Cardiac septum (tissue), 1 donor: ENCODE data around the gene VPS37C. TPM values are rescaled to one million over a fixed set of nuclear protein-coding genes. Genes with fewer than 3 reads are reported as not detected.

Experiments
- DNase-seq: peaks from one replicate; pipeline ENCODE4 v3.0.0-alpha.2; 2020; ENCODE audit warnings: low spot score
- intact Hi-C: fragments of 100-400 bp; cut with DNase I; formaldehyde crosslinking; loops from one replicate; pipeline ENCODE4 v1.14.0; 2022
- total RNA-seq: library from RNA; stranded (reverse); fragmentation: NEBNext Ultra II Directional; extraction: Animal tissue kit (Norgen Biotek cat#: 25700); gene quantifications from one replicate; pipeline ENCODE4 v1.2.1, GENCODE V29; 2021
- donor health status: DM: no; HTN: no; CAD: no.

Gene VPS37C
- total RNA-seq, 1 donor from 2014 or later: 19.6 TPM

GRCh38 chr11:61160487-61161189 lies 588 bp downstream of the VPS37C start:
- DNase-seq: no peak
- intact Hi-C loops: loop anchor here (10.0 kb wide), 1 partner anchor 316 kb away; the partner anchor contains the start of gene CCDC86

- intact Hi-C loops: no loop called here
- DNase-seq: no peak
These were observed 2.4 kb downstream of the VPS37C start for GRCh38 chr11:61158691-61159381.

- intact Hi-C loops: no loop called here
- no peak for DNase-seq
These were observed 3.5 kb downstream of the VPS37C start for GRCh38 chr11:61157743-61158142.

GRCh38 chr11:61155741-61156140 lies 5.5 kb downstream of the VPS37C start:
- no peak for DNase-seq
- intact Hi-C loops: no loop called here

- DNase-seq: no peak
These were observed 5.9 kb downstream of the VPS37C start for GRCh38 chr11:61155312-61155711.

GRCh38 chr11:61154528-61154927 lies 6.7 kb downstream of the VPS37C start:
- no peak for DNase-seq
- intact Hi-C loops: no loop called here

More at GRCh38 chr11:61155312-61155711, 5.9 kb downstream of the VPS37C start:
- intact Hi-C loops: no loop called here

GRCh38 chr11:61153593-61154095 lies 7.6 kb downstream of the VPS37C start:
- intact Hi-C loops: no loop called here
- no peak for DNase-seq

- intact Hi-C loops: no loop called here
- DNase-seq: no peak
These were observed 8.2 kb downstream of the VPS37C start for GRCh38 chr11:61152816-61153592.

GRCh38 chr11:61151545-61152252 lies 9.5 kb downstream of the VPS37C start:
- no peak for DNase-seq
- intact Hi-C loops: no loop called here

GRCh38 chr11:61150706-61151544 lies 10.3 kb downstream of the VPS37C start:
- intact Hi-C loops: no loop called here

GRCh38 chr11:61149624-61150615 lies 11.3 kb downstream of the VPS37C start:
- DNase-seq: no peak
- intact Hi-C loops: no loop called here

More at GRCh38 chr11:61150706-61151544, 10.3 kb downstream of the VPS37C start:
- no peak for DNase-seq

GRCh38 chr11:61147791-61148620 lies 13.2 kb downstream of the VPS37C start:
- intact Hi-C loops: no loop called here
- DNase-seq: no peak

- DNase-seq: no peak
- intact Hi-C loops: no loop called here
These were observed 14.0 kb downstream of the VPS37C start for GRCh38 chr11:61147271-61147670.

GRCh38 chr11:61146416-61146815 lies 14.8 kb downstream of the VPS37C start:
- DNase-seq: no peak
- intact Hi-C loops: no loop called here

- no peak for DNase-seq
- intact Hi-C loops: no loop called here
These were observed 15.8 kb downstream of the VPS37C start for GRCh38 chr11:61145228-61146005.
